ENCODE measurements around the gene AIG1.
"Not testable (repeated sequence)": the region's sequence is repeated elsewhere in the genome, so short reads cannot be mapped to it uniquely, and the experiment has no call there.

Gene AIG1

GRCh38 chr6:143276436-143276835, 215.7 kb downstream of the AIG1 start:
- DNase-seq (ENCODE audit: low read depth), result no peak

DNA sequence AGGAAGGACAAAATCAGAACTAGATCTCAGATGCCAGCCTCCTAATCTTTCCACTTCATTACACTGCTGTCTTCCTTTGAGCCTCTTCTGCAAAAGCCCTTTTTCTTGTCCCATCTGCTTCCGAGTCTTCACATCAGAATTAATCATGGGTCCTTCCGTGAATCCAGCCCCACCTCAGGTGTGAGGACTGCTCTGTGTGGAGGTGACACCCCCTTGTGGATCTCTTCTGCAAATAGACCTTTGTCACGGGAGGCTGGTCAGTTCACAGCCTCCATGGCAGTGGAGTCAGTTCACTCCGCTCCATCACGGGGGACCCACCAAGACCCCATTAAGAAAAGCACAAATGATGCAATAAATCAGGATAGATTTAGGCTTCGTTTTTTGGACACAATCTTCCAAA, 218.7 kb downstream of the AIG1 start:
- DNase-seq (ENCODE audit: low read depth), result no peak

DNA sequence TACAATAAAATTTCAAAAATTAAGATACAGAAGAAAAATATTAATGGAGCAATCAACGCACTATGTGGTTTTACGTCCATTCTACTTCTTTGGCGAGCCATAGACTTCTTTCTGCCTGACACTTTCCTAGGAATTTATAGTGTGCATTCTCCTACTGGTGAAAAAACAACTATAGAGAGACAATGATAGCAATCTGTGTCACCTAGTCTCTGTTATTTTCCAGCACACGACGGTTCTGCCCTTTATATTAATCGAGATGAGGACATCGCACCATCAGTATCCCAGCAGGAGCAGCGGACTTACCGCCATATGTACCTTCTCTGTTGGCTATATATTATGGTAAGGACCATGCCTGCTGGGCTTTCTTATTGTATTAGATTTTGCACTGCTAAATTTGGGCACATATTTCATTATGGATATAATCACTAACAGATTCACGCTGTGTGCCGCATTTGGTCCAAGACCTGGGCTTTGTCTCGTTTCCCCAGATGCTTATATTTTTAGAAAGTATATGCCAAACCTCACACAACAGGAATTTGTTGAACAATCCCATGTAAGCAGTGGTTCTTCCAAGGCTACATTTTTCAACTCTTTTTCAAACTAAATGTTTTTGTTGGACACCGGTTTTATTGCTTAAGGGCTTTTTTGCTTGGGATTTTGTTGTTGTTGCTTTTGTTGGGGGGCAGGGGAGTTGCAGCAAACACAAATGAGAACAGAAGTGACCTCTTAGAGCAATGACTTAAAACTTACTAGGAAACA, 223.4 kb downstream of the AIG1 start:
- DNase-seq (ENCODE audit: low read depth), result no peak

DNA sequence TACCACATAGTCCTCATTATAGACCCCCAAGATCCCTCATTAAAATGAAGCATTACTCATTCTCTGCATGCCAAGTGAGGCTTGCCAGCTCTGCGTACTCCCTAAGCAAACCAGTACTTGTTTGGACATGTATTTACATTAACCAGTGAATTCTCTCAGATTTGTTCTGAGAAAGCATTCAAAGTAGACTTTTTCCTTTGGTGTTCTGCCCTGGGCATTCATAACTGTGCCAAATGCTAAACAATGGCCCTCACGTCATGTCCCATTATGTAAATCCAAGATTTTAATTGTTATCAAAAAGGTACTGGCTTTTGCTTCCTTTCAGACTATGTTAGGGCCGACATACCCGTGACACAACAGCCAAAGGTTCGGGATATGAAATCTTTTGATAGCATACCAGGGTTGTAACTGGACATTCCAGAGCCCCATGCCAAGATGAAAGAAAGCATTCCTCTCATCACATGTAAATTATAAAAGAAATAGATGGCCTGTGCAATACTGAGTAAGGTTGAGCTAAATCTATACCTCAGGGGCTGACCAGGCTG, 225.6 kb downstream of the AIG1 start:
- DNase-seq (ENCODE audit: low read depth), result no peak

- no peak for DNase-seq (ENCODE audit: low read depth)
Measured at GRCh38 chr6:143288923-143289322, 228.2 kb downstream of the AIG1 start.

- DNase-seq (ENCODE audit: low read depth), result no peak
Measured at GRCh38 chr6:143290206-143290605, 229.5 kb downstream of the AIG1 start.

GRCh38 chr6:143293523-143293922, 232.8 kb downstream of the AIG1 start:
- no peak for DNase-seq (ENCODE audit: low read depth)

DNA sequence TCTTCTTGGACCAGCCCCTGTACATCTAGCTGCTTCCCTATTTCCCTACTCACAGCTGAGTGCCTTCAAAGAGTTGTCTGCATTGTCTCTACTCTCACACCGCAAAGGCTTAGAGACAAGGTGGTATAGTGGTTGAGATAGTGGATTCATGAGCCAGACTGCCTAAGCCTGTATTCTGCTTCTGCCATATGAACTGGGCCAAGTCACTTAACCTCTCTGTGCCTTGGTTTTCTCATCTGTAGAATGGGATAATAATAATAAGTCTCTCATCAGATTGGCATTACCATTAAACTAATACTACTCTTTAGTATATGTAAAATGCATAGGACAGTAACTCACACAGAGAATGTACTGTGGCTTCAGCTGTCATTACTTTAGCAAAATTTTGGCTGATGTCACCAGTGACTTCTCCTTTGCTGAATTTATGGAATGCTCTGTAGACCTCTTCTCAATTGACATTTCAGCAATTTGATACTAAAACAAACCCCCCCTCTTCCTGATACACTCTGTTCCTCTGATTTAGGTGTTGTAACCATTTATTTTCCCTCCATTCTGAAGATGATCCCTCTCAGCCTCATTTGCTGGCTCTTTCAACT, 233.7 kb downstream of the AIG1 start:
- no peak for DNase-seq (ENCODE audit: low read depth)

DNA sequence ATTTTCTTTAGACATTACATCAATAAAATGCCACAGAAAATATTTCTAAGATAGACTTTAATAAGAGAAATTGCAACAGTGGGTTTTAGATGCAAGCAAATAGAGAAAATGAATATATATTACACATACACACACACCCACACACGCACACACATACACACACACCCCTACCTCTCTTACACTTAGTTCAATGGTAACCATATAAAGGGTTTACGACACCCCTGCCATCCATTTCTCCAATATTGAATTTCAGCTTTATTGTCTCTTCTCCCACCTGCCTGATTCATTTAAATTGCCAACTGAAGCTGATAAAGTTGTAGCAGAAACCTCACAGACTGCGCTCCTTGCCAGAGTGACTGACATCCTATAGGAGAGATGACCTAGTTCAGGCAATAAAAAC, 235.2 kb downstream of the AIG1 start:
- no peak for DNase-seq (ENCODE audit: low read depth)

DNA sequence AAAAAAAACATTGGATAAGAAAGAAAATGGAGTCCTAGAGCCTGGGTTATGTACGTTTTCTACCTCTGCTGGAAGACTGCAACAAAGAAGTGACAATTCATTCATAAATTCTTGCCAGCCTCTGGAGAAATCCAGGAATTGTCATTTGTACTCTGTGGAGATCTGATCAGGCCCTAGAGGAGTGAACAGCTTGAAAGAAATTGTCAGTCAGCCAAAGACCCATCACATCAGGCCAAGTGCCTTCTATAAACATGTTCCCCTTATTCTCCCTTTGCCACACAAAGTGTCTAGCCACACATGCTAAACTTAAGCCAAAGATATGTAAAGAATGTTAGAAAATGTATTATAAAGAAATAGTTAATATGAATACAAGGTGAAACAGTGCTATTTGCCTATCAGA, 237.4 kb downstream of the AIG1 start:
- DNase-seq (ENCODE audit: low read depth), result no peak

DNA sequence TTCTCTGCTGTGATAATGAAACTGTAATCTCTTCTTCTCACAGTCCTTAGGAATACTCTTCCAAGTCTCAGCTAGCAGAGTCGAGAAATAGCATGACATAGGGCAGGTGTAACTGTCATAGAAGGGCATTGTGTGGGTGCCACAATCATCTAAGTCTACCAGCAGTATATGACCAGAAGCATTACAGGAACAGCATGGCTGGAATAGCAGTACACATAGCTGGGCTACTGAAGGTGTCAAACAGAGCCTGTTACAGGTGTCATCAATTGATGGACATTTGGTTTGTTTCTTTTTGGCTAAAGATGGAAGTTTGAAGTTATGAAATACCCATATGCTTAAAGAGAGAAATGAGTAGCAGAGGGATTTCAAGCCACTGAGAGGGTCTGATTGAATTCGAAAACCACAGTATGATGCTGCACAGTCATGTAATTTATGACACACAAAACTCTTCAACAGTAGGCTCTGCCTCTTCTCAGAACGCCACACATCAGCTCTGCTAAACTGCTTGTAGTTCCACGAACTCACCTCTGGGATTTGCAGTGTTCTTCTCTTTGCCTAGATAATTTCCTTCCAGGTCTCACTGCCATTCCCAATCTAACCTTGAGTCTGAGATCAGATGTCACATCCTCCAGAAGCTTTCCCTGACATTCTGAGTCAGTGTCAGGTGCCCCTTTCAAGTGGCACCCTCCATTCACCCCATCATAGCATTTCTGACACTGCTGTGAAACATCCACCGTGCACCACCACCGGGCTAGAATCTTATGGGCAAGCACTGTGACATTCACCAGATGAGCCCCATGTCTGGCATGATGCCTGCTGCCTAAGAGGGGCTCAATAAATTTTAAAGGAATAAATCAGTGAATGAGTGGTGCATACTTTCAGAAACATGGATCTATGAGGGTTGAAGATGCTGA, 238.8 kb downstream of the AIG1 start:
- DNase-seq (ENCODE audit: low read depth), result no peak

GRCh38 chr6:143301188-143301587, 240.5 kb downstream of the AIG1 start:
- no peak for DNase-seq (ENCODE audit: low read depth)

DNA sequence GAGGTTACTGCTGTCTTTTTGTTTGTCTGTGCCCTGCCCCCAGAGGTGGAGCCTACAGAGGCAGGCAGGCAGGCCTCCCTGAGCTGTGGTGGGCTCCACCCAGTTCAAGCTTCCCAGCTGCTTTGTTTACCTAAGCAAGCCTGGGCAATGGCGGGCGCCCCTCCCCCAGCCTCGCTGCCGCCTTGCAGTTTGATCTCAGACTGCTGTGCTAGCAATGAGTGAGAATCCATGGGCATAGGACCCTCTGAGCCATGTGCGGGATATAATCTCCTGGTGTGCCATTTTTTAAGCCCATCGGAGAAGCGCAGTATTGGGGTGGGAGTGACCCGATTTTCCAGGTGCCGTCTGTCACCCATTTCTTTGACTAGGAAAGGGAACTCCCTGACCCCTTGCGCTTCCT, 247.1 kb downstream of the AIG1 start:
- not testable (repeated sequence) for DNase-seq (ENCODE audit: low read depth)

GRCh38 chr6:143313163-143313562, 252.5 kb downstream of the AIG1 start:
- no peak for DNase-seq (ENCODE audit: low read depth)

DNA sequence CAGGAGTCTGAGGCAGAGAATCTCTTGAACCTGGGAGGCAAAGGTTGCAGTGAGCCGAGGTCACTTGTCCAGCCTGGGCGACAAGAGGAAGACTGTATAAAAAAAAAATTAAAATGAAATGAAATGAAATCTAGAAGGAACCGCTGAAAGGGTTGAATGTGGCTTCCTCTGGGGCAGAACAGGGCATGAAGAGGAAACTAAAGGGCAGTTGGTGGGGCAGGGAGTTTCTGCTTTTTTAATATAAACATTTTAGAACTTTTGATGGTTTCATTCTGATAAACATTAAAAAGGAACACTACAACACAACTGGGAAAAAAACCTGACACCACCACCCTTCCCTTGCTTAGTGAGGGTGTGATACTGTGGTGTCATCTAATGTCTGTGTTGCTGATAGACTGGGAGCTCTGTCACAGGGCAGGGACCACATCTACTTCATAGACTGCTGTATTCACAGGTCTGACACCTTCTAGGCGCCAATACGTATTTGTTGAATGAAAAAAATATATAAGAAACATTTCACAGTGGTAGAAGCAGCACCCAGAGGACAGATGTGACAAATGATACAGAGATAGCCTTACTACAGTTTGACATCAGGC, 260.9 kb downstream of the AIG1 start:
- DNase-seq (ENCODE audit: low read depth), result no peak

DNA sequence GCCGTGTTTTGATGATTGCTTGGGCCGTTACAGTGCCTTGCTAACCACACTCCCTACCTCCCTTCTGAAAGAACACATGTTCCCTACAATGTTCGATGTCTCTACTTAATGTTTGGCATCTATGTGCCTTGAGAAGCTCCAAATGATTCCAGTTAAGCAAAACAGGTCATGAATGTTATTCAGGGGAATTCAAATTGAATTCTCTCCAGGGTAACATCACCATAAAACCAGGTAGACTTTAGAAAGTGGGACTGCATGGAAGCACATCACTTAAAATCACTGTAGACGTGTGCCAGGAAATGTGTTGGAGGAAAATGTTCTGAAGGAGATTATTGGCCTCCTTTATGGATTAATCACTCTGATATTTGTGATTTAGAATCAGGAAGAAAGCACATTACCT, 261.7 kb downstream of the AIG1 start:
- no peak for DNase-seq (ENCODE audit: low read depth)

GRCh38 chr6:143323729-143324470, 263.2 kb downstream of the AIG1 start:
- no peak for DNase-seq (ENCODE audit: low read depth)

DNA sequence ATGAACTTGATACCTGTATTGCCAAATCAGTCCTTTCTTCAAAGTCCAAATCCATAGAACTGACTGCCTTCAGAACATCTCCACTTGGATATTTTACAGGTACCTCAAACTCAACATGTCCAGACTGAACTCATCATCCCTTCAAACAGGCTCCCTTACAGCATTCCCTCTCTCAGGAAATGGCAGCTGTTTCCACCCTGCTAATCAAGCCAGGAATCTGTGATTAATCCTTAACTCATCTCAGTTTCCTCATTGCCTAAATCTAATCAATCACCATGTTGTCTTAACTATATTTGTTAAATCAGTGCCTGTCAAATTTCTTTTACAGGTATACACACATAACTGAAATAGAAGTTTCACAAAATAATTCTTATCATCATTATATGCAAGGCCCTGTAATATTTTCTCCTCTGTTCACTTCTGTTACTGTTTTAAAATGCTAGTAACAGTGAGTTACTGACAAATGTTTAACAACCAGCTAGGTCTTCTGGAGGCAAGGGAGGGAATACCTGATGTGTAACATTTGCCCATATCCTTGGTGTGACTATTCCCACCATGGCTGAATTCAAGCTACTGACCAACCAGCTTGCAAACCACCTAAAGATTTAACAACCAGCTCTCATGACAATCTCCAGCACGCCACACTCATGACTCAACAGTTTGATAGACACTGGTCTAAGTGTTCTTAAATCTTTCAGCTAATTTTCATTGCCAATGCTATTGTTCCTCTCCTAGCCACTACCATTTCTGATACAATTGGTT, 264.9 kb downstream of the AIG1 start:
- DNase-seq (ENCODE audit: low read depth), result no peak

- no peak for DNase-seq (ENCODE audit: low read depth)
Measured at GRCh38 chr6:143328876-143329275, 268.2 kb downstream of the AIG1 start.

GRCh38 chr6:143329323-143329722, 268.6 kb downstream of the AIG1 start:
- DNase-seq (ENCODE audit: low read depth), result no peak

- DNase-seq (ENCODE audit: low read depth), result no peak
Measured at GRCh38 chr6:143331362-143331761, 270.7 kb downstream of the AIG1 start.
